Ishikawa (cell line): ENCODE measurements around the gene NUMA1.

ENCODE experiments used
- CEBPB ChIP-seq: IDR thresholded peaks from 2 replicates; pipeline ENCODE4 v1.6.1; 2012
- CREB1 ChIP-seq: IDR thresholded peaks from 2 replicates; pipeline ENCODE4 v1.6.1; 2012; ENCODE audit warnings: low read depth
- EGR1 ChIP-seq: IDR thresholded peaks from 2 replicates; pipeline ENCODE4 v1.6.1; 2012
- EP300 ChIP-seq: IDR thresholded peaks from 2 replicates; pipeline ENCODE4 v1.6.1; 2012; ENCODE audit warnings: borderline replicate concordance
- FOXM1 ChIP-seq: IDR thresholded peaks from 2 replicates; pipeline ENCODE4 v1.6.1; 2012; ENCODE audit warnings: low read depth, borderline replicate concordance
- MAX ChIP-seq: IDR thresholded peaks from 2 replicates; pipeline ENCODE4 v1.6.1; 2012
- NFIC ChIP-seq: IDR thresholded peaks from 2 replicates; pipeline ENCODE4 v1.6.1; 2012
- RAD21 ChIP-seq: IDR thresholded peaks from 2 replicates; pipeline ENCODE4 v1.6.1; 2012; ENCODE audit warnings: low read depth
- REST ChIP-seq: IDR thresholded peaks from 2 replicates; pipeline ENCODE4 v1.6.1; 2012; ENCODE audit warnings: low read depth, mild to moderate bottlenecking
- TAF1 ChIP-seq: IDR thresholded peaks from 2 replicates; pipeline ENCODE4 v1.6.1; 2012; ENCODE audit warnings: low read depth, mild to moderate bottlenecking
- TCF12 ChIP-seq: IDR thresholded peaks from 2 replicates; pipeline ENCODE4 v1.6.1; 2012; ENCODE audit warnings: low read depth
- TEAD4 ChIP-seq: IDR thresholded peaks from 2 replicates; pipeline ENCODE4 v1.6.1; 2012
- USF1 ChIP-seq: IDR thresholded peaks from 2 replicates; pipeline ENCODE4 v1.6.1; 2012
- YY1 ChIP-seq: IDR thresholded peaks from 2 replicates; pipeline ENCODE4 v1.6.1; 2012; ENCODE audit warnings: low read depth
- ZBTB7A ChIP-seq: IDR thresholded peaks from 2 replicates; pipeline ENCODE4 v1.6.1; 2012; ENCODE audit warnings: low read depth

NUMA1 gene

DNA sequence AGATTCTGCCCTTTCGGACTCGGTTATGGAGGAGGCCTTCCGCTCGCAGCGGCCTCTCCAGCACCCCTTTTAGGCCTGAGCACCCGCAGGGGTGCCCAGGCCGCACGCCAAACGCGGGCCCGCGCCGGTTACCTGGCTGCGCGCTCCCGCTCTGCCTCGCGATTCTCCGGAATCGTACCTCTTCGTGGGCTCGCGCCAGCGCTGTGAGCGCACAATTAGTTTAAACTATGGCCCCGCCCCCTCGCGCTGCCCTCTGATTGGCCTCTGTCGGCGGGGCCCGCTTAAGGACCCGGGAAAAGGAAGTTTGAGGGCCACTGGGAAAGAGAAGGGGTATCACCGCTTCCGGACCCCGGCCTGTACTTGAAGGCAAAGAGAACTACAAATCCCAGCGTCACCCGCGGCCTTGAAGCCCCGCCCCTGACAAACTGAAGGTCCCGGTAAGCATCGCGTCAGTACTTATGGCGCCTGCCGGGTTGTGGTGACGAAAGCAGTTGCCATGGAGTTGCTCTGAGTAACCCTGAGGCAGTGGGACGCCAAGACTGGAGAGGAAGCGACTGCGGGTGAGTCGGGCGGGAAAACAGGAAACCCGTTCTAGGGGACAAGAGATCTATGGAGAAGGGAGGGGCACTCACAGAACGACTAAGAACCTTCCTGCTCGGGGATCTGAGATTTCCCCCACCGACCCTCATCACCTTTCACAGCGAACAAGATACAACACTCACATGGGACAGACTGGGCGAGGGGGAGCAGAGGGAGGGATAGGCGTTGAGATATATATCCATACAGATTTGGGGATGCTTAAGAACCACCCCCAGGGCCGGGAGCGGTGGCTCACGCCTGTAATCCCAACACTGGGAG is at the start of gene NUMA1, which contains the start of gene LRRC51:
NUMA1 (minus strand) TSS at position 217 of the 858 bp plus-strand sequence. CDS start 44,599 bp downstream, outside the sequence.
LRRC51 (plus strand) TSS at position 525 of the 858 bp plus-strand sequence. CDS start 8,234 bp downstream, outside the sequence.
- TF ChIP-seq REST (no peak), EP300 (no peak), FOXM1 (peak; percentile 78; the same call in 1 of the 2 replicates), YY1 (peak; percentile 88), ZBTB7A (peak; percentile 85; the same call in 1 of the 2 replicates), EGR1 (no peak), NFIC (0 out of 2 replicates have a peak, but pooled peaks have one; percentile 3), CREB1 (peak; percentile 96), MAX (peak; percentile 54), TAF1 (peak; percentile 72; the same call in 1 of the 2 replicates), TCF12 (peak; percentile 55; the same call in 1 of the 2 replicates), CEBPB (0 out of 2 replicates have a peak, but pooled peaks have one; percentile 6)

DNA sequence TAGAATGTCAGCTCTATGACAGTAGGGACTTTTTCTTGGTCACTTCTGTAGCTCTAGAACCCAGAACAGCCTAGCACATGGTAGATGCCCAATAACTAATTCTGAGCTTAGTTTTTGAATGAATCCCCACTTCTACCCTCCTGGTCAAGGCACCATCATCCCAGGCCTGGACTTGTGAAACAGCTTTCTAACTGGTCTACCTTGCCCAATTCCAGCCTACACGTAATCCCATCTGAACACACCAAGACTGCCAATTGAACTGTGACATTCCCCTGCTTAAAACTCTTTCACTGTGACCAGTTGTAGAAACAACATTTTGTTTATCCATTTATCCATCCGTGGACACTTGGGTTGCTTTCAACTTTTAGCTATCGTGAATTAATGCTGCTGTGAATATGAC is 49.0 kb upstream of the NUMA1 start:
- TF ChIP-seq ZBTB7A (no peak), REST (no peak), TAF1 (no peak), TEAD4 (no peak), MAX (no peak), EGR1 (no peak), FOXM1 (no peak), RAD21 (no peak), YY1 (no peak), TCF12 (no peak), USF1 (no peak), NFIC (no peak), CREB1 (no peak), EP300 (no peak), CEBPB (no peak)

- TF ChIP-seq NFIC (no peak), FOXM1 (no peak), EP300 (no peak), EGR1 (no peak), CEBPB (no peak), RAD21 (no peak), REST (no peak), MAX (no peak), TAF1 (no peak), USF1 (no peak), TEAD4 (no peak), CREB1 (no peak), TCF12 (no peak), ZBTB7A (no peak)
Measured at GRCh38 chr11:72127923-72128322, 47.6 kb upstream of the NUMA1 start.

DNA sequence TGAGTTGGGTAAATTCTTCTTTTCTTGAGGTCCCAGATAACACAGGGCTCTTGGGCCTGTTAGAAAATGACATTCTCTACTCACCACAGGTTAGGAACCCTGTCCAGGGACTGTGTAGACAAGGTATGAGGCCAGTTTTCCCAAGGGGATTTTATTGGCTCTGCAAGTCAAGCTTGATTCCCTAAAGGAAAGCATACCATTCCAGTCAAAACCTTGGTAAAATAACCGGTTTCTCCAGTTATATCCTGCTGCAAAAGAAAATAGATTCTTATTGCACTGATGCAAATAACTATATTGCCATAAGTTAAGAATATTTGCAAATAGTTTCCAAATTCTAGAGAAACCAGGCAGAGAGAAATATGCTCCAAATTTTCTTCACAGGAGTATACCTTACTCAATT is 45.6 kb upstream of the NUMA1 start:
- TF ChIP-seq REST (no peak), CEBPB (no peak), NFIC (no peak), CREB1 (no peak), ZBTB7A (no peak), TAF1 (no peak), YY1 (no peak), EGR1 (no peak), TEAD4 (no peak), EP300 (no peak), MAX (no peak), FOXM1 (no peak), TCF12 (no peak), RAD21 (no peak), USF1 (no peak)
